HCEC 1CT (cell line): ENCODE measurements around the gene TRIM34.
"Not testable (repeated sequence)": the region's sequence is repeated elsewhere in the genome, so short reads cannot be mapped to it uniquely, and the experiment has no call there.

Experiments
- DNase-seq: peaks from one replicate; pipeline ENCODE4 v3.0.0-alpha.2; 2017

TRIM34 gene

GRCh38 chr11:5622802-5623201 is 2.0 kb upstream of the TRIM34 start:
- no peak for DNase-seq

DNA sequence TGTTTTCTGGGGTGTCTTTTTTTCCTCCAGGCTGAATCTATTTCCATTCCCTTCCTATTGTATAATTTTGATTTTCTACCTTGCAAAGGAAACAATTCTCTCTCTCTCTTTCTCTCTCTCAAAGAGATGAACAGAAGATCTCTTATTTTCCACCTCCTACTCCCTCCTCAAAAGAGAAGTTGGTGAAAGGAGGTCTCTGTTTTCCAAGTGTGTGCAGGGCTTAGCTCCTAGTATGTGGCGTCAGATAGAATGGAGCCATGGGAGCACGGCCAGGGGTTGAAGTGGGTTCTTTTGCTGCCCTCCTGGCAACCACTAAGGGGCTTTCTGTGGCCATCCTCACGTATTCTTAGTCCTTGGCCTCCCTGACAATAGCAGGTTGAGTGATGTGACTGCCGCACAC is 480 bp downstream of the TRIM34 start:
- no peak for DNase-seq

GRCh38 chr11:5626196-5626595 is 1.4 kb downstream of the TRIM34 start:
- DNase-seq: peak; percentile 54

- no peak for DNase-seq
These were observed 6.6 kb downstream of the TRIM34 start for GRCh38 chr11:5631417-5631816.

DNA sequence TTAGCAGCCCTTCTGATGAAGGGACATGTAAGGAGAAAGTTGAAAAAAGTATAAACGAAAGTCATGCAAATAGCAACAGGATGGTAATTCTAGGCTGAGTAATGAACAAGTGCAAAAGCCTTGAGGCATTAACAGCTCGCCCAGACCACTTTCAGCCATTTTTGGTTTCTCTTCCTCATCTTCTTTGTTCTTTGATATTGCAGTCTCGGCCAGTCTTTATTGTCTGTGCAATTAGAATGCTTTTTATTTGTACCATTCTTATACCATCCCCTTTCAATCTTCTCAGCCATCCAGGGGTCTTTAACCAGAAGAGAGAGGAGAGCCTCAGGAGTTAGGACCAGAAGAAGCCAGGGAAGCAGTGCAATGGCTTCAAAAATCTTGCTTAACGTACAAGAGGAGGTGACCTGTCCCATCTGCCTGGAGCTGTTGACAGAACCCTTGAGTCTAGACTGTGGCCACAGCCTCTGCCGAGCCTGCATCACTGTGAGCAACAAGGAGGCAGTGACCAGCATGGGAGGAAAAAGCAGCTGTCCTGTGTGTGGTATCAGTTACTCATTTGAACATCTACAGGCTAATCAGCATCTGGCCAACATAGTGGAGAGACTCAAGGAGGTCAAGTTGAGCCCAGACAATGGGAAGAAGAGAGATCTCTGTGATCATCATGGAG is 7.3 kb downstream of the TRIM34 start:
- DNase-seq: no peak

GRCh38 chr11:5639953-5640352 is 15.2 kb downstream of the TRIM34 start:
- DNase-seq: no peak

DNA sequence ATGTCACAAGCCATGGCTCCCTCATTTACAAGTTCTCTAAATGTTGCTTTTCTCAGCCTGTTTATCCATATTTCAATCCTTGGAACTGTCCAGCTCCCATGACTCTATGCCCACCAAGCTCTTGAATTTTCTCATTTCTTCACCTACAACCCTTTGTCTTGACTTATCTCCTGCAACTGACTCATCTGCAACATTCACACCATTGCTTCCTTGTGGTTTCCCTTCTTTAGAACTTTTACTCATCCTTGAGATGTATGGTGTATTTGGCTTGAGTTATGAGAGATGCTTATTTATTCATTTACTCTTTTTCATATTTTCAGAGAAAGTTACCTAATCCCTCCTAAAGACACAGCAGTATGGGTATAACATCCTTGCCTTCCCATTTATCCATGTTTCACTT is 18.8 kb downstream of the TRIM34 start:
- DNase-seq: no peak

DNA sequence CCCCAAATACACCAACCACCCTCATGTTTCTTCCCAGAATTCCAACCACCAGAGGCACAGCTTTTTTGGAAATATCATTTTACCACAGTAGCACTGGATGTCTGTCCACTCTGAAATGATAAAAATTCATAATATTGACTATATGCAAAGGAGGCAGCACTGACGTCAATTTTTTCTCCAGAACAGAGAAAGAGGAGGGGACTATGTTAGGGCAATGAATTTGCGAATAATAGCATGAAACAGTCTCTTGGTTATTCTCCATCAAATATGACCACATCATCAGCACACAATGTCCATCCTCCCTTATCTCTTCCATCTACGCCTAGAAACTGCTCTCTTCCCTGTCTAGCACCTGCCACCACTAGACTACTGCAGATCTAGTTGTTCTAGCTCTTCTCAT is 21.3 kb downstream of the TRIM34 start:
- DNase-seq: no peak

GRCh38 chr11:5655474-5655873 is 30.7 kb downstream of the TRIM34 start:
- no peak for DNase-seq

GRCh38 chr11:5656956-5657355 is 32.2 kb downstream of the TRIM34 start:
- not testable (repeated sequence) for DNase-seq

- DNase-seq: no peak
These were observed 33.5 kb downstream of the TRIM34 start for GRCh38 chr11:5658318-5658717.

DNA sequence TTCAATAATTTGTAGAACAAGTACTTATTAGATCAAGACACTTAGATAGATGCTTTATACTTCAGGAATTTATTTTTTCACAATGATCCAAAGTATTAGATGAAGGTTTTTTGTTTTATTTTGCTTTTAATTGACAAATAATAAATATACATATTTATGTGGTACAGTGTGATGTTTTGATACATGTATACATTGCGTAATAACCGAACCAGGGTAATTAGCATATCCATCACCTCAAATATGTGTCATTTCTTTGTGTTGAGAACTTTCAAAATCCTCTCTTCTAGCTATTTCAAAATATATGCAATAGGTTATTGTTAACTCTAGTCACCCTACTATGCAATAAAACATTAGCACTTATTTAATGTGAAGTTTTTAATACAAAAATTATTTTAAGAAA is 38.7 kb downstream of the TRIM34 start:
- no peak for DNase-seq

DNA sequence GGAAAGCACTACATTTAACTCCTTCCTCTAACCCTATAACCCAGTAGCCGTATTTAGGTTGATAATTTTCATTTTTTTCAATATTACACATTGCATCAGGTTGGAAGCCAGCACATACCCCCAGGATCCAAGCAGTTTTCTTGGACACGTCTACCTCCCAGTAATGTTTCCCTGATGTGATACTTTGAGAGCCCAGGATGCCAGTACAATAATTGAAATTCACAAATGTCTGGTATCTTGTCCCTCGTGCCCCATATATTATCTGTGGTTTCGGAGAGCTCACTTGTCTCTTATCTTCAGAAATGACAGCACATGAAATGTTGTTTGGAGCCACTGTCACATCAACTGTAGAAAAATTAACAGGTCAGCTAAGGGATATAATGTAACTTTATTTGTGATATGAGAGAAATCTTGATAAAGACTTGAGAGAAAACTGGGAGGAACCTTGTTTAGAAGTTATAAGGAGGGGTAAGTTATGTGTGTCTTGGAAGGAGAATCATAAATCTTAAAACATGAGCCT is 40.3 kb downstream of the TRIM34 start:
- DNase-seq: no peak

DNA sequence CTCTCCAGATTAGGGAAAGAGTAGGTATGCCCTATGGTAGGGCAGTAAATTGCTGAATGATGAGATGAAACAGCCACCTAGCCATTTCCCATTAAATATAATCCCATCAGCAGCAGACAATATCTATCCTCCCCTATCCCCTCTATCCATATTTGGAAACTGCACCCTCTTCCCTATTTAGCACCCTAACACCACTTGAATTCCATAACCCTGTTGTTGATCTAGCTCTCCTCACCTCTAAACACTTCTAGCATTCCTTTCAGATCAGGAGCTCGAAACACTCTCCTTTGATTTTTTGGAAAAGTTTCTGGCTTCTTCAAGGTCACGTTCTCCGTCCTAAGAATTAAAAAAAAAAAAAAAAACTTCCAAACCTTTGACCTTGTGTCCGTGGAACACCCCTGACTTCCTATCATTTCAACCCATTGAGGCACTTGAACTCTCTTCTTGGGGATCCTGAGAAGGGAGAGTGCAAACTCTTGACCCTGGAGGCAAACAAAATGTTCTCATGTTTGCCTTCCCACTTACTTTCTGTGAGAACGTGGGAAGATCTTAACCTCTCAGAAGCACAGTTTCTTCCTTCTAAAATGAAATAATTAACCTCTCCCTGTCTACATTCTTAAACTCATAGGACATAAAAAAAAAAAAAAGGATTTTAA is 41.1 kb downstream of the TRIM34 start:
- DNase-seq: no peak

DNA sequence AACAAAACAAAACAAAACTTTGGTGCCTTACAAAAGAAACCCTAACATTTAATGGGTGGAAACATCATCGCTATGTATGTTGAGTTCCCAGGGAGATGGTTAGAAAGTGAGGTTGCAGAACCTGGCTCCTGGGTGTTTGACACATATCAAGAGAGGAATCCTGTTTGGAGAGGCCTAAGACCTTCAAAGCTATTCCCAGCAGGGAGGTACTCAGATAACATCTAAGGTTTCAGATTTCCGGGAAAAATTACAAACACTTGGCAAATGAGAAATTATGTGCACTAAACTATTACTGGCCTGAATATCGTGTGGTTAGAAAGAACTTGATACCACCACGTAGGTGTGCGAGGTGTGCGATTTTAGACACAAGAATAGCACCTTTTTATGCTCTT is 41.6 kb downstream of the TRIM34 start:
- DNase-seq: no peak

- no peak for DNase-seq
These were observed 47.0 kb downstream of the TRIM34 start for GRCh38 chr11:5671831-5672230.

DNA sequence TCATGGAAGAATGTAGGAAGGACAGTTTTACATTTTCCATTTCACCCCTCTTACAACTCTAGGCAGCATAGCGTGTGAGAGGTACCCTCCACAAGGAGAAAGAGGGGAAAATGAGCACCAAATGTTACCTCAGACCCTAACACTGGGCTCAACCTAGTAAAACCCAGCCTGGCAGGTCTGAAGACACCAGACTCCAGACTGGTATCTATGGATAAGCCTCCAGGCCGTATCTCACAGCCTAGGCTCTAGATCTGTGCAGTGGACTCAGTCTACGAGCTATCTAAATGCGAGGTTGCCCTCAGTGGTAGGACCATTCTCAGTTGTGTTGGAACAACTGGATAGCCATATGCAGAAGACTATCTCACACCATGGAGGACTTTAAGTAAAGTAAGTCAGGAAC is 49.6 kb downstream of the TRIM34 start:
- DNase-seq: no peak

GRCh38 chr11:5679811-5680210 is 55.0 kb downstream of the TRIM34 start:
- DNase-seq: no peak

GRCh38 chr11:5682890-5683441 is 58.2 kb downstream of the TRIM34 start:
- not testable (repeated sequence) for DNase-seq

DNA sequence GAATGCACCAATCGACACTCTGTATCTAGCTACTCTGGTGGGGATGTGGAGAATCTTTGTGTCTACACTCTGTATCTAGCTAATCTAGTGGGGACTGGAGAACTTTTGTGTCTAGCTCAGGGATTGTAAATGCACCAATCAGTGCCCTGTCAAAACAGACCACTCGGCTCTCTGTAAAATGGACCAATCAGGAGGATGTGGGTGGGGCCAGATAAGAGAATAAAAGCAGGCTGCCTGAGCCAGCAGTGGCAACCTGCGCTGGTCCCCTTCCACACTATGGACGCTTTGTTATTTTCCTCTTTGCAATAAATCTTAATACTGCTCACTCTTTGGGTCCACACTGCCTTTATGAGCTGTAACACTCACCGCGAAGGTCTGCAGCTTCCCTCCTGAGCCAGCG is 58.8 kb downstream of the TRIM34 start:
- not testable (repeated sequence) for DNase-seq

DNA sequence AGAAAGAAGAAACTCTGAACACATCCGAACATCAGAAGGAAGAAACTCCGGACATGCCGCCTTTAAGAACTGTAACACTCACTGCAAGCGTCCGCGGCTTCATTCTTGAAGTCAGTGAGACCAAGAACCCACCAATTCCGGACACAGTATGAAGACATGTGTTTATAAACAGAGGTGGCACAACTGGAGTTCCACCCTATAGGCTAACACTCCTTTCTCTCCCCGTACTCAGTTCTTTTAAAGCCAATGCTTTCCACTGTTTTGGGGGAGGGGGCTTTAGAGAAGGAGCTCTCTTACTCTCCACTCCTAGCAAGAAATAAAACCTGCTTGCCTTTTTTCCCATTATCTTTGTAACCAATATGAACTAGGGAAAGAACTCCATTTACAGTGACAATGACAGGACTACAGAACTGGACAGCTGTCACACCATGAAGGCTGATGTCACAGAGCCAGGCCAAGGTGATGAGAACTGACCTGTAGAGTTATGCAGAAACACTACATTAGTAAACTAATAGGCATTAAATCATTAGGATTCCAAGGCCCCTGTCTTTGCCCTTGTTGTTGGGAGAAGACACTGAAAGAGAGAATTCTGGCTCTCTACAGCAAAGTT is 59.3 kb downstream of the TRIM34 start:
- no peak for DNase-seq

GRCh38 chr11:5684646-5685362 is 60.0 kb downstream of the TRIM34 start, which contains the start of gene TRIM5:
TSS of gene TRIM5 (minus strand) at chr11:5685074. CDS start at chr11:5680177, 4,897 bp downstream.
- peak; percentile 95 for DNase-seq

- DNase-seq: no peak
These were observed 61.6 kb downstream of the TRIM34 start for GRCh38 chr11:5686426-5686825.
